Hepatocyte (in vitro differentiated cells): Measurements from ENCODE around the gene ABI3BP.

Source experiments
- EZH2 ChIP-seq: fragments of 200-600 bp; sonication (generic); IDR thresholded peaks from 2 replicates; pipeline ENCODE4 v1.6.1; 2016; ENCODE audit warnings: antibody characterized with exemption, mild to moderate bottlenecking, borderline replicate concordance
- EZH2phosphoT487 ChIP-seq: fragments of 200-600 bp; sonication (generic); IDR thresholded peaks from one replicate; pipeline ENCODE4 v1.6.1; 2018; ENCODE audit warnings: antibody characterized with exemption, mild to moderate bottlenecking, low read depth, moderate library complexity; ENCODE audit not compliant: unreplicated experiment, severe bottlenecking
- TF ChIP-seq, protein P1 (sequence below): fragments of 200-600 bp; sonication (generic); IDR thresholded peaks from 2 replicates; pipeline ENCODE4 v1.5.1; 2016; ENCODE audit warnings: antibody characterized with exemption, mild to moderate bottlenecking; ENCODE audit not compliant: poor library complexity

DNA sequence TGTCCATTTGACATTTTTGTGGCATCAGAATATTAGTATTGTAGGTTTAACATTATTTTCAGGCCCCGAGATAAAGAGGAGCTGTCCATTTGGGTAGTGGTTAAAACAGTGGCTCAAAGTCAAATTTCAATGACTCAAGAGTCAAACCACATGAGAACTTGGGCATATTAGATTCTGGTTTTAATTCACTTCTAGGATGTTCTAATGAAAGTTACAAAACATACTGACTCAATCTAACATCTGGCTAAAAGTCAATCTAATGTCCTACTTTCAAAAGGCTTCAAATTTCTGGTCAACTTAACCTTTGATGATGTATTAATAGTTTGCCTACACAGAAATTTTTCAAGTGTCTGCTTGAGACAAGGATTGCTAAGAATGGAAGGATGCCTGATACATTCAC, 112.4 kb downstream of the ABI3BP start:
- TF ChIP-seq, protein P1, sequence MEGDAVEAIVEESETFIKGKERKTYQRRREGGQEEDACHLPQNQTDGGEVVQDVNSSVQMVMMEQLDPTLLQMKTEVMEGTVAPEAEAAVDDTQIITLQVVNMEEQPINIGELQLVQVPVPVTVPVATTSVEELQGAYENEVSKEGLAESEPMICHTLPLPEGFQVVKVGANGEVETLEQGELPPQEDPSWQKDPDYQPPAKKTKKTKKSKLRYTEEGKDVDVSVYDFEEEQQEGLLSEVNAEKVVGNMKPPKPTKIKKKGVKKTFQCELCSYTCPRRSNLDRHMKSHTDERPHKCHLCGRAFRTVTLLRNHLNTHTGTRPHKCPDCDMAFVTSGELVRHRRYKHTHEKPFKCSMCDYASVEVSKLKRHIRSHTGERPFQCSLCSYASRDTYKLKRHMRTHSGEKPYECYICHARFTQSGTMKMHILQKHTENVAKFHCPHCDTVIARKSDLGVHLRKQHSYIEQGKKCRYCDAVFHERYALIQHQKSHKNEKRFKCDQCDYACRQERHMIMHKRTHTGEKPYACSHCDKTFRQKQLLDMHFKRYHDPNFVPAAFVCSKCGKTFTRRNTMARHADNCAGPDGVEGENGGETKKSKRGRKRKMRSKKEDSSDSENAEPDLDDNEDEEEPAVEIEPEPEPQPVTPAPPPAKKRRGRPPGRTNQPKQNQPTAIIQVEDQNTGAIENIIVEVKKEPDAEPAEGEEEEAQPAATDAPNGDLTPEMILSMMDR, result no peak
- no peak for TF ChIP-seq EZH2
- no peak for TF ChIP-seq EZH2phosphoT487
